Activated naive CD8-positive, alpha-beta T cell treated with anti-CD3 and anti-CD28 coated beads, Interleukin-2, amount 10 ng/mL, durations not matched to agents 7 days and 5 days (primary cell): ENCODE results near the gene PTRH1. TPM values are rescaled to one million over a fixed set of nuclear protein-coding genes. Genes with fewer than 3 reads are reported as not detected.

Experiments used
- ATAC-seq: fragments of 150-1000 bp; cut with Tn5 transposase; one replicate; pipeline ENCODE4 v1.10.0; 2021; ENCODE audit warnings: low read depth, moderate library complexity
- POLR2A ChIA-PET: fragments of 350-600 bp; sonication (Branson Sonifier 250); formaldehyde crosslinking; loops from one replicate; lab custom pipeline; 2021; ENCODE audit warnings: antibody characterized with exemption; lab: Charles Lee
- DNase-seq: peaks from one replicate; pipeline ENCODE4 v3.0.0; 2021
- H3K27ac Mint-ChIP-seq: one replicate; pipeline ENCODE4 v1.8.0; 2022; ENCODE audit warnings: mild to moderate bottlenecking, mixed read lengths
- H3K27me3 Mint-ChIP-seq: one replicate; pipeline ENCODE4 v1.8.0; 2022; ENCODE audit warnings: mild to moderate bottlenecking, moderate library complexity, mixed read lengths
- H3K36me3 Mint-ChIP-seq: one replicate; pipeline ENCODE4 v1.8.0; 2021; ENCODE audit warnings: mild to moderate bottlenecking, mixed read lengths
- H3K4me1 Mint-ChIP-seq: one replicate; pipeline ENCODE4 v1.8.0; 2021; ENCODE audit warnings: mixed read lengths
- H3K4me3 Mint-ChIP-seq: one replicate; pipeline ENCODE4 v1.8.0; 2022; ENCODE audit warnings: mild to moderate bottlenecking, moderate library complexity, mixed read lengths
- H3K9me3 Mint-ChIP-seq: one replicate; pipeline ENCODE4 v1.8.0; 2021; ENCODE audit warnings: mixed read lengths
- total RNA-seq, 2 experiments: library from RNA; stranded (reverse); gene quantifications; one replicate each; pipeline ENCODE4 v1.2.3, GENCODE V29; 2021

Gene PTRH1
- total RNA-seq, 2 experiments from 2014 or later = 9.9 to 13.1 TPM

GRCh38 chr9:127722055-127722745 is 6.7 kb upstream of the PTRH1 start:
- DNase-seq = no peak
- POLR2A ChIA-PET = interaction anchor here (1.0 kb wide), 1 partner anchor 10 kb away, joined by 3 read pairs; no protein-coding TSS in a partner anchor
- Mint-ChIP-seq H3K36me3 (no peaks in the 10 kb centered on the region), H3K27me3 (no peaks in the 10 kb centered on the region), H3K4me1 (peaks cover 22% of the 10 kb centered on the region), H3K27ac (no peak overlapping the region), H3K4me3 (no peak overlapping the region), H3K9me3 (no peaks in the 10 kb centered on the region)
- no peak for ATAC-seq

GRCh38 chr9:127721391-127721821 is 5.9 kb upstream of the PTRH1 start:
- no peaks in the 10 kb centered on the region for H3K9me3 Mint-ChIP-seq
- peak overlapping the region; percentile 67 for H3K4me3 Mint-ChIP-seq
- ATAC-seq (no peak), DNase-seq (no peak)
- H3K4me1 Mint-ChIP-seq = peaks cover 22% of the 10 kb centered on the region
- H3K27ac Mint-ChIP-seq = peak overlapping the region; percentile 75
- no peaks in the 10 kb centered on the region for H3K36me3 Mint-ChIP-seq
- H3K27me3 Mint-ChIP-seq = no peaks in the 10 kb centered on the region
- POLR2A ChIA-PET = interaction anchor here (1.0 kb wide), 1 partner anchor 11 kb away, joined by 3 read pairs; no protein-coding TSS in a partner anchor

GRCh38 chr9:127720865-127721227 is 5.4 kb upstream of the PTRH1 start:
- no peaks in the 10 kb centered on the region for H3K36me3 Mint-ChIP-seq
- H3K9me3 Mint-ChIP-seq = no peaks in the 10 kb centered on the region
- DNase-seq = no peak
- peak overlapping the region; percentile 67 for H3K4me3 Mint-ChIP-seq
- no peaks in the 10 kb centered on the region for H3K27me3 Mint-ChIP-seq
- peaks cover 26% of the 10 kb centered on the region for H3K4me1 Mint-ChIP-seq
- POLR2A ChIA-PET = no interaction called here
- no peak for ATAC-seq
- peak overlapping the region; percentile 75 for H3K27ac Mint-ChIP-seq

- peaks cover 27% of the 10 kb centered on the region for H3K4me1 Mint-ChIP-seq
- POLR2A ChIA-PET = interaction anchor here (0.5 to 1.2 kb wide), 2 partner anchors 183 to 351 kb away, joined by 3 to 4 read pairs; no protein-coding TSS in a partner anchor
- no peak for DNase-seq
- H3K36me3 Mint-ChIP-seq = no peaks in the 10 kb centered on the region
- H3K4me3 Mint-ChIP-seq = peak overlapping the region; percentile 45
- no peak for ATAC-seq
- no peaks in the 10 kb centered on the region for H3K9me3 Mint-ChIP-seq
- H3K27me3 Mint-ChIP-seq = no peaks in the 10 kb centered on the region
- peak overlapping the region; percentile 88 for H3K27ac Mint-ChIP-seq
Observed at GRCh38 chr9:127720031-127720864, 4.8 kb upstream of the PTRH1 start.

- H3K4me1 Mint-ChIP-seq = peaks cover 26% of the 10 kb centered on the region
- H3K4me3 Mint-ChIP-seq = no peak overlapping the region
- no peaks in the 10 kb centered on the region for H3K36me3 Mint-ChIP-seq
- H3K9me3 Mint-ChIP-seq = no peaks in the 10 kb centered on the region
- no peak for ATAC-seq
- no peaks in the 10 kb centered on the region for H3K27me3 Mint-ChIP-seq
- no peak for DNase-seq
- H3K27ac Mint-ChIP-seq = no peak overlapping the region
- POLR2A ChIA-PET = interaction anchor here (0.6 kb wide), 1 partner anchor 425 kb away, joined by 3 read pairs; no protein-coding TSS in a partner anchor
Observed at GRCh38 chr9:127717766-127718165, 2.3 kb upstream of the PTRH1 start.

GRCh38 chr9:127716412-127716811 is 949 bp upstream of the PTRH1 start:
- POLR2A ChIA-PET = interaction anchor here (1.0 to 2.4 kb wide), 4 partner anchors 18 to 292 kb away, joined by 3 to 10 read pairs (median 6); partner anchors contain the start of genes LRSAM1, RPL12, TOR2A and ZNF79
- Mint-ChIP-seq H3K36me3 (no peaks in the 10 kb centered on the region), H3K27ac (no peak overlapping the region), H3K27me3 (no peaks in the 10 kb centered on the region), H3K9me3 (no peaks in the 10 kb centered on the region), H3K4me3 (peak overlapping the region; percentile 97), H3K4me1 (peaks cover 26% of the 10 kb centered on the region)
- no peak for ATAC-seq
- no peak for DNase-seq

GRCh38 chr9:127714951-127715469 is 453 bp downstream of the PTRH1 start:
- Mint-ChIP-seq H3K36me3 (no peaks in the 10 kb centered on the region), H3K27me3 (peaks cover 1% of the 10 kb centered on the region), H3K9me3 (no peaks in the 10 kb centered on the region), H3K4me3 (peak overlapping the region; percentile 97), H3K27ac (peak overlapping the region; percentile 92), H3K4me1 (peaks cover 27% of the 10 kb centered on the region)
- DNase-seq (no peak), ATAC-seq (peak; percentile 2)
- POLR2A ChIA-PET = interaction anchor here (0.5 to 2.4 kb wide), 9 partner anchors 9 to 572 kb away, joined by 3 to 10 read pairs (median 3); partner anchors contain the start of genes LRSAM1, RPL12 and TOR2A

GRCh38 chr9:127714020-127714750 is 1.3 kb downstream of the PTRH1 start:
- ATAC-seq (no peak), DNase-seq (no peak)
- Mint-ChIP-seq H3K27me3 (peaks cover 2% of the 10 kb centered on the region), H3K4me1 (peaks cover 19% of the 10 kb centered on the region), H3K27ac (peak overlapping the region; percentile 38), H3K36me3 (no peaks in the 10 kb centered on the region), H3K9me3 (no peaks in the 10 kb centered on the region), H3K4me3 (peak overlapping the region; percentile 68)
- POLR2A ChIA-PET = interaction anchor here (2.4 kb wide), 1 partner anchor 21 kb away, joined by 10 read pairs; the partner anchor contains the start of gene TOR2A

GRCh38 chr9:127712867-127713266 is 2.6 kb downstream of the PTRH1 start:
- H3K4me1 Mint-ChIP-seq = peaks cover 19% of the 10 kb centered on the region
- H3K27me3 Mint-ChIP-seq = peaks cover 2% of the 10 kb centered on the region
- no peak overlapping the region for H3K4me3 Mint-ChIP-seq
- no peak for ATAC-seq
- POLR2A ChIA-PET = no interaction called here
- DNase-seq = no peak
- H3K9me3 Mint-ChIP-seq = peaks cover 3% of the 10 kb centered on the region
- no peak overlapping the region for H3K27ac Mint-ChIP-seq
- no peaks in the 10 kb centered on the region for H3K36me3 Mint-ChIP-seq

GRCh38 chr9:127712371-127712770 is 3.1 kb downstream of the PTRH1 start:
- Mint-ChIP-seq H3K27me3 (peaks cover 2% of the 10 kb centered on the region), H3K27ac (no peak overlapping the region), H3K36me3 (no peaks in the 10 kb centered on the region), H3K4me3 (no peak overlapping the region), H3K9me3 (peaks cover 3% of the 10 kb centered on the region), H3K4me1 (peaks cover 22% of the 10 kb centered on the region)
- ATAC-seq (no peak), DNase-seq (no peak)
- POLR2A ChIA-PET = interaction anchor here (1.3 kb wide), 1 partner anchor 22 kb away, joined by 6 read pairs; the partner anchor contains the start of gene TOR2A

GRCh38 chr9:127711831-127712274 is 3.6 kb downstream of the PTRH1 start:
- Mint-ChIP-seq H3K4me1 (peaks cover 23% of the 10 kb centered on the region), H3K36me3 (no peaks in the 10 kb centered on the region), H3K9me3 (peaks cover 3% of the 10 kb centered on the region), H3K27ac (no peak overlapping the region), H3K4me3 (no peak overlapping the region), H3K27me3 (peaks cover 2% of the 10 kb centered on the region)
- POLR2A ChIA-PET = interaction anchor here (0.5 to 1.3 kb wide), 3 partner anchors 23 to 128 kb away, joined by 3 to 6 read pairs (median 4); partner anchors contain the start of gene TOR2A
- DNase-seq (no peak), ATAC-seq (no peak)

GRCh38 chr9:127711226-127711701 is 4.2 kb downstream of the PTRH1 start:
- peak; percentile 58 for DNase-seq
- POLR2A ChIA-PET = interaction anchor here (0.5 to 1.3 kb wide), 3 partner anchors 23 to 127 kb away, joined by 3 to 6 read pairs (median 4); partner anchors contain the start of gene TOR2A
- no peak for ATAC-seq
- no peak overlapping the region for H3K27ac Mint-ChIP-seq
- peaks cover 2% of the 10 kb centered on the region for H3K27me3 Mint-ChIP-seq
- peaks cover 3% of the 10 kb centered on the region for H3K9me3 Mint-ChIP-seq
- H3K4me3 Mint-ChIP-seq = peak overlapping the region; percentile 14
- H3K36me3 Mint-ChIP-seq = no peaks in the 10 kb centered on the region
- H3K4me1 Mint-ChIP-seq = peaks cover 23% of the 10 kb centered on the region
